GM18951 (cell line): ENCODE data around the gene FOXN3.

Experiments
- POLR2A ChIP-seq: IDR thresholded peaks from 4 replicates; pipeline ENCODE4 v1.6.1; 2011; ENCODE audit warnings: mild to moderate bottlenecking; ENCODE audit not compliant: insufficient read length, insufficient read depth; ENCODE audit errors: extremely low read depth
- in situ Hi-C: fragments of 300-500 bp; cut with MboI; formaldehyde crosslinking; loops from one replicate; pipeline ENCODE4 v1.12.0; 2022; ENCODE audit warnings: low sequenced_read_pairs, mixed read lengths, inconsistent platforms; ENCODE audit not compliant: unreplicated experiment

Gene FOXN3

DNA sequence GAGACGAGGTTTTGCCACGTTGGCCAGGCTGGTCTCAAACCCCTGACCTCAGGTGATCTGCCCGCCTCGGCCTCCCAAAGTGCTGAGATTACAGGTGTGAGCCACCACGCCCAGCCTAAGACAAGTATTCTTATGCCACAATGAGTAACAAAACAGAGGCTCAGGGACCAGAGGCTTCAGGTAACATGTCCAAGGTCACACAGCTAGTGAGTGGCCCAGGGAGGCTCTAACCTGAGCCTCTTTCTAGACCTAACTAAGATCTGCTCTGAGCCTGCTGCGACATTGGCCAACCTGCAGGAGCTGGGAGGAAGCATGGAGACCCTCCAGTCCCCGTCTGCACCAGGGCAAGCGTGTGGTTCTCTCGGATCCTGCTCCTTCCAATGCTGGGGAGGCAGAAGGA lies 77.9 kb downstream of the FOXN3 start:
- in situ Hi-C loops, result no loop called here

DNA sequence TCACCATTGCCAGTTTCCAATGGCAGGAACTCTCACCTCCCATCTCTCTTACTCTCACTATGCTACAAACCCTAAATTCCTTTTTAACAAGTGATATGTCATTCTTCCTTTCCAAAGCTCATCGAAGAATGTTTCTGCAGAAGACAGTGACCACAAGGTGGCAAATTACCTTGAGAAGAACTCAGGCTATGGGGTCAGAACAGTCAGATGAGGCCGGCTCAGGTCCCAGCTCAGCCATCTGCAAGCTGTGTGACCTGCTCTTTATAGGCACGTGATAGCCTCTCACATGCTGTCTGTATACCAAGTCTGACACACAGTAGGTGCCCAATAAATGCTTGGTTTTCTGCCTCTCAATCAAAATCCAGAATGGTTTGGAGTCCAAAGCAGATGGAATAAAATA lies 80.7 kb downstream of the FOXN3 start:
- in situ Hi-C loops, result no loop called here
- no peak for TF ChIP-seq POLR2A

More for the DNA sequence above, 77.9 kb downstream of the FOXN3 start:
- no peak for TF ChIP-seq POLR2A

DNA sequence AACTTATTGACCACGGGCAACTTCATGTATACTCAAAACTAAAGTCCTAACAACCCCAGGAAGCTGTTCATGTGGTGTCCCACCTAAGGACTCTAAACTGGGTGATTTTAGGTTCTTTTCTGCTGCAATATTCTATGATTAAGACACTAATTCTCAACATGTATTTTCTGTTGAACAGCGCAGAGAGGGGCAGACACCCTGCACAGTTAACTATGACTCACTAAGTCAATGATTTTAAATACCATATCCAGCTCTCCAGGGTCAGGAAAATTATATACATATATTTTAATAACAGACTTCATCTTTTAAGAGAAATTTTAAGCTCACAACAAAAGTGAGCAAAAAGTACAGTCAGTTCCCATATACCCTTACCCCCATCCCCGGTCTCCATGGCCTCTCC lies 85.0 kb downstream of the FOXN3 start:
- in situ Hi-C loops, result no loop called here
- TF ChIP-seq POLR2A, result no peak

DNA sequence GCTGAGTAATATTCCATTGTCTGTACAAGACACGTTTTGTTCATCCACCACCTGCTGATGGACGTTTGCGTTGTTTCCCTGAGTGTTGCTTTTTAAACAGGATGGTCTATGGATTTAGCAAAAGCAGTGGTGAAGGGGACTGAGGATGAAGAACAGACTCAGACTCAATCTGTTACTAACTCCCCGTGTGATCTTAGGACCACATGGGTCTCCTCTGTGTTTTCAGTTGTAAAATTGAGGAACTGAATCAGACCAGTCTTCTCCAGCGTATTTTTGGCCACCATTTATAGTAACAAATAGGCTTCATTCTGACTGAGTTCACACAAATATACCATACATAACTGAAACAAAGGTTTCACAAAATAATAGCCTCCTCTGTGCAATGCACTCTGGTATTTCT lies 85.6 kb downstream of the FOXN3 start:
- in situ Hi-C loops, result no loop called here
- TF ChIP-seq POLR2A, result no peak

DNA sequence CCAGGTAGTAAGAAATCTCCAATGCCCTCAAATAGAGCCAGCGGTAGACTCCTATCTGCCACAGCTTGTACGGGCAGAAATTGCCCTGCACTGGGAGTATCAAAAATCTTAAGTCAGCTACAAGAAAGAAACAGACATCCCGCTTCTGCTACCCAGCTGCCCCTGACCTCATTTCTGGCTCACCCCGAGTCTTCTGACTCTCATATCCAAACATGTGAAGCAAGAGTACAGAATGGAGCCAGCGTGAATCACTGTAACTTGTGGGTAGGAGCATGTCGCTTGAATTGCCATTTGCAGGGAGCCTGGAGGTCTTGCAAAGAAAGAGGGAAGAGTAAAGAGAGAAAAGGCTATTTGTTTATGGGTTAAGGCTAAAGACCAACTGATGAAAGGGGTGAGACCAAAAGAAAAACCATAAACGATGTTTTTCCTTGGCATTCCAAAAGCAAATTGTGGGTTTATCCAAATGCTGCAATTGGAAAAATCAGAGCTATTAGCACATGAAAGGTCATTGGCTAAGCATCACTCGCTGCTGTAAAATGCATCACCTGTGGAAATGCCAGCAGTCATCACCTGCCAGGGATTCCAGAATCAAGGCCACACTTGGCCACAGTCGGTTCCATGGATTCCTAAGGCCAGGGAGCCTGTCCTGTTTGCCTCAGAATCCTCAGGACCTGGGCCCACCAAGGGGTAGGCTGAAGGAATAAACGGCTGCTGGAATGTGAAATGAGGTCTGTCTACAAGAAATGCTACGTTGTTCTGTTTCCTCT lies 86.6 kb downstream of the FOXN3 start:
- TF ChIP-seq POLR2A, result no peak

DNA sequence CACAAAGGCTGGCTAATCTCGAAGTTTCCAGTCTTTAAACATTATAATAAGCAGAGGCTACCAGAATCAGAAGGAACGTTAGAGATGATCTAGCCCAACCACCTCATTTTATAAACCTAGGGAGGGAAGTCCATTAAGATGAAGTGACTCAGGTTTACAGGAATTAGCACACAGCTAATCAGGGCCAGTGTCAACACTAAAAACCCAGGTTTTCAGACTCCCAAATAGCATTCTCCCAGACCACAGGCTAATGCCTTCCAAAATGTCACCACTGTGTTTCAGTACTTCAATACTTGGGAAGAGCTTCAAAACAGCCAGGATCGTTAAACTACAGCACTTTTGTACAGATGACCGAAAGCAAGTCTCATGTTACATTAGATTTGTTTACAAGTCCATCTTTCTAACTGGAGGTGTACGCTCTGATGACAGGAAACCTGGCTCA lies 89.2 kb downstream of the FOXN3 start:
- in situ Hi-C loops, result no loop called here
- no peak for TF ChIP-seq POLR2A

More for the DNA sequence above, 86.6 kb downstream of the FOXN3 start:
- in situ Hi-C loops, result no loop called here

DNA sequence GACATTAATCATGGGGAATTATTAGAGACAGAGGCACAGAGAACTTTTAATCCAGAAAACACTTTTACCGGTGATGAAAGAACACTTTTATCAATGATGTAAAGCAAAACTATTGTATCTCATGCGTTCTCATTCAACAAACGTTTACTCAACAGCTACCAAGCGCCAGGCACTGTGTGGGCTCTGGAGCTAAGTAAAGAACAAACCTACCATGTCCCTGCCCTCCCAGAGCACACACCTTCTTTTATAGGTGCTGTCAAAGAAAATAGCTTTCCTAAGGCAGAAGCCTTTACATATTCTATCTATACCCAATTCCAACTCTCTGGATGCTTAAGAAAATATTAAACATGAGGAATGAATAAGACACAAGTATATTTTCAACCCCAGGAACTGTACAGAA lies 91.1 kb downstream of the FOXN3 start:
- no peak for TF ChIP-seq POLR2A
- in situ Hi-C loops, result no loop called here

DNA sequence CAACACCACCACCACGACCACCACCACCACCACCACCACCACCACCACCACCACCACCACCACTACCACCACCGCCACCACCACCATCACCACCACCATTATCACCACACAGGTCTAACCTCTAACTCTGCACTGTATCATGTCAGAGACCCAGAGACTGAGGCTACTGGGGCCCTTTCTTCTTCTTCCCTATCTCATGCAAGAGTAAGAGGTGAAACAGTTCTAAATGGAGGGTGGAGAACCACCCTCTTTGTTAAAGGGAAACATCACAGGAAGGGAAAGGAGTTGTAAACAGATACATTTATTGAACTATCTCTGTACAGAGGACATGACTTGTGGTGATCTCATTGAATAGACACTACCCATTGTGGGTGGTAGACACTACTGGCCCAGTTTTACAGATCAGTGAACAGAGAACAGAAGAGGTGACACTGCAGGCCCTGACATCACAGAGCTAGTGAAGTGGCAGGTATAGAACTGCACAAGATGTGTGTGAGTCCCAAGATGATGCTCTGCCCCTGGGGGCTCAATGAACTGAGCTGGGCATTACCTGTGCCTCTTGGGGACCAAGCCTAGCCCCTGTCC lies 91.6 kb downstream of the FOXN3 start:
- in situ Hi-C loops, result no loop called here
- no peak for TF ChIP-seq POLR2A

DNA sequence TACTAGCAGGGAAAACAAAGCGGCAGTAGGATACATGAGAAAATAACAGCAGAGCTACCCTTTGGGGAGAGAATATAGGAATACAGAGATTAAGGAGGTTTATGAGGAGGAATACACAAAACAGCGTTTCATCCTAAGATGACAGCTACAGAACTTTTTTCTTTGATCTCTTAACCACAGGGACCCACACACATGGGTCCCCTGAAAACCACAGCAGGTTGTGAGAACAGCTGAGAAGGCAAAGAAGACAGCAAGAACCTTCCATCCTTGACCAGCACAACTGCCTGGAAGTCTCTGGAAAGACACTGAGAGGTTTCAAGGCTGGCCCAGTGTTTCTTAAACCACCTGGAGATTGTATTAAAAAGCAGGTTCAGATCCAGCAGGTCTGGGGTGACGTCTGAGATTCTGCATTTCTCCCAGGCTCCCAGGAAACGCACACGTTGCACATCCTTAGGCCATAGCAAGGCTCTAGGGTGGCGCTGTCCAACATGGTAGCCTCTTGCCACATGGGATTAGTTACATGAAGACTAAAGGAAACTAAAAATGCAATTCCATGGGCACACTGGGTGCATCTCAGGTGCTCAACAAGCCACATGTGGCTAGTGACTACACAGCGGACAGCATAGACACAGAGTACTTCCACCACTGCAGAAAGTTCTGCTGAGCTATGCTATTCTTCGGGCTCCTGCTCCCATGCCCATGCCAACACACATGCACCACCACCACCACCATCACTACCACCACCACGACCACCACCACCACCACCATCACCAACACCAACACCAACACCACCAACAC lies 92.3 kb downstream of the FOXN3 start:
- no peak for TF ChIP-seq POLR2A
- in situ Hi-C loops, result no loop called here

DNA sequence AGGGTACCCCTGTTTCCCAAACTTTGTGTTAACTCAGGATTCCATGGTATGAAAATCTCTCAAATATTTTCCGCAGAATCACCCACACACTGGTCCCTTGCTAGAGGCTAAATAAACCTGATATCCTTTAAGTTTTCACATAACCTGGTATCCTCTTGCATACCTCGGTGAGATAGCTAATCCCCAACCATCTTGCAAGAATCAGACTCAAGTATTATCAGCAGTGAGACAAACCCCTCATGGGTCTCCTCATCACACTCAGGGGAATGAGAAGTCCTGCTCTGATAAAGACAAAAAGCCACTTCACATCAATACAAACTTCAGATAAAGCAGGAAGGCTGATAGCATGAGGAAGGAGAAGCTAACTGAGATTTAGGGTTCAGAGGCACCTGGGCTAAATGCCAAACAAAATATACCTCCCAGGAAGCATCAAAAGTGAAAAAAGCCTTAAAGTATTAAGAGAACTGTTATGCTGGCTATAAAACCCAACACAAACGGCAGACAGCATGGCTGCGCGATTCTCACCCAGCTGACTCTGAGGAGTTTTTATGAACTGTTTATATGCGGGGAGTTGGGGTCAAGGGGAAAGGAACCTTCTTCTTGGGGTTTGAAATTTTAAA lies 96.5 kb downstream of the FOXN3 start:
- no peak for TF ChIP-seq POLR2A

DNA sequence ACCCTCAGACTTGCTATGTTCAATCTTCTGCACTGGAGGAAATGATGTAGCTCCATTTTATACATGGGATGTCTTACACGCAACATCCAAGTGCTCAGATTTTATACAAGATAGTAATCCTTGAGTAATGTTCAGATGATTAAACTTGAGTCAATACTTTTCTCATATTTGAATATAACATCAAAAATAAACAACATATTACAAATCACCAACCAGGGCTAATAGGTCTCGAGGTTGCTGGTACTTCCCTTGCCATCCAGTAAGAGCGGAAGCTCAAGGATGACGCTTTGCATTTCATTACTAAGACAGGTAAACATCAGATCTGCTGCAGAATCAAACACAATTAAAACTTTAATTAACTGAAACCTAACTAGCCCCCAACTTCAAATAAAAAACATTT lies 97.3 kb downstream of the FOXN3 start:
- no peak for TF ChIP-seq POLR2A
- in situ Hi-C loops, result no loop called here

More for the DNA sequence above, 96.5 kb downstream of the FOXN3 start:
- in situ Hi-C loops, result no loop called here

DNA sequence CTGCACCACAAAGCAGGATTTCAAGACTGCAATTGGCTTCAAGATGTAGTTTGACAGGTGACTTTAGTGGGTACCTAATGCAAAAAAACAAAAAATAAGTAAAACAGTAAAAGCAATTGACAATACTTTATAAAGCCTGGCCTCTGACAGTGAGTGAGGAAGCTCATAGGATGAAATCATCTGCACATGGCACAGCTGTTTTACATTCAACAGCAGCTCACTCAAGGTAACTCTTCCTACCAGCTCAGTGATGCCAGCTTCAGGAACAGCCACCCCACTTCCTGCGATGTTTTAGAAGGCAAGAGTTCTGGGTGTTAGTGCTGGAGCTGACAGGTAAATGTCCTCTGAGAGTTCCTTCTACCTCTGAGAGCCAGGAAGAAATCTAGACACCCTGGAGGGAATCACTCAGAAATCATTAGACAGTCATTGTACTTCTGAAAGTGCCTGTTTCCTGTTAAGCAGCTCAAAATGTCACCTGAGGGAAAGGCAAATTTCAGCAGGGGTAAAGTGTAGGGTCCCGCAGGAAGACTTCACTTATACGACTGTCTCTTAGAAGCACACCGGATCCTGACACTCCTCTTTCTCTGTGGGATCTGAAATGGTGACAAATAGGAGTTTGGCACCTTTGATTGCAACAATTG lies 99.9 kb downstream of the FOXN3 start:
- in situ Hi-C loops, result no loop called here
- no peak for TF ChIP-seq POLR2A
